Breast epithelium (tissue), 3 donors: ENCODE measurements around the gene NLRP6.

Source experiments
- POLR2A ChIP-seq: fragments of 450-650 bp; IDR thresholded peaks from one replicate; pipeline ENCODE4 v1.6.1; 2016; ENCODE audit warnings: antibody characterized with exemption, mild to moderate bottlenecking, moderate library complexity
- POLR2AphosphoS5 ChIP-seq, 3 donors: sonication (generic); formaldehyde crosslinking; IDR thresholded peaks; one replicate each; pipeline ENCODE4 v1.6.1; 2017; ENCODE audit warnings: antibody characterized with exemption in 3 of 3
- TF ChIP-seq, protein P1 (sequence below), 3 donors: fragments of 450-650 bp; IDR thresholded peaks; one replicate each; pipeline ENCODE4 v1.5.1; 2016 to 2017; ENCODE audit warnings: antibody characterized with exemption in 3 of 3, mild to moderate bottlenecking in 3 of 3, moderate library complexity in 3 of 3

DNA sequence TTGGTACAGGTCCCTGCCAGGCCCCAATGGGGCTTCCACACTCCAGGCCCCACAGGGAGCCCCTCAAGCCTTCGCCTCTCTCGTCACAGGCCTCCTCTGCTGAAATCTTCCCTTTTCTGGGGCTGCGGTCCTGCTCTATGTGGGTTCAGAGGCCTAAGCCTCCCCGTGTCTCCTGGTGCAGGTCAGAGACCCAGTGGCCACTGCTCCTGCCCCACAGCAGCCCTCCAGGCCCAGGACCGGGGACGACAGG, 48.3 kb downstream of the NLRP6 start:
- TF ChIP-seq, protein P1, sequence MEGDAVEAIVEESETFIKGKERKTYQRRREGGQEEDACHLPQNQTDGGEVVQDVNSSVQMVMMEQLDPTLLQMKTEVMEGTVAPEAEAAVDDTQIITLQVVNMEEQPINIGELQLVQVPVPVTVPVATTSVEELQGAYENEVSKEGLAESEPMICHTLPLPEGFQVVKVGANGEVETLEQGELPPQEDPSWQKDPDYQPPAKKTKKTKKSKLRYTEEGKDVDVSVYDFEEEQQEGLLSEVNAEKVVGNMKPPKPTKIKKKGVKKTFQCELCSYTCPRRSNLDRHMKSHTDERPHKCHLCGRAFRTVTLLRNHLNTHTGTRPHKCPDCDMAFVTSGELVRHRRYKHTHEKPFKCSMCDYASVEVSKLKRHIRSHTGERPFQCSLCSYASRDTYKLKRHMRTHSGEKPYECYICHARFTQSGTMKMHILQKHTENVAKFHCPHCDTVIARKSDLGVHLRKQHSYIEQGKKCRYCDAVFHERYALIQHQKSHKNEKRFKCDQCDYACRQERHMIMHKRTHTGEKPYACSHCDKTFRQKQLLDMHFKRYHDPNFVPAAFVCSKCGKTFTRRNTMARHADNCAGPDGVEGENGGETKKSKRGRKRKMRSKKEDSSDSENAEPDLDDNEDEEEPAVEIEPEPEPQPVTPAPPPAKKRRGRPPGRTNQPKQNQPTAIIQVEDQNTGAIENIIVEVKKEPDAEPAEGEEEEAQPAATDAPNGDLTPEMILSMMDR (IDR thresholded peaks at IDR 0.05), result no peak
- no peak for TF ChIP-seq POLR2A
- no peak for TF ChIP-seq POLR2AphosphoS5 (IDR thresholded peaks at IDR 0.05)
